Cardiac muscle cell (in vitro differentiated cells and primary cell): ENCODE measurements around the gene FOCAD. TPM values are rescaled to one million over a fixed set of nuclear protein-coding genes. Genes with fewer than 3 reads are reported as not detected.

ENCODE experiments used
- DNase-seq, 2 donors: peaks; one replicate each; pipeline versions ENCODE4 v3.0.0 to v3.0.0-alpha.2; 2010 to 2017; ENCODE audit warnings: low read depth in 1 of 2, low spot score in 1 of 2
- H3K27ac ChIP-seq: fragments of 200-600 bp; sonication (generic); 2 replicates; pipeline ENCODE4 v1.5.1; 2016
- H3K27me3 ChIP-seq: fragments of 200-600 bp; sonication (generic); 2 replicates; pipeline ENCODE4 v1.6.0; 2016; ENCODE audit warnings: control low read depth
- H3K36me3 ChIP-seq: fragments of 200-600 bp; sonication (generic); 2 replicates; pipeline ENCODE4 v1.5.1; 2016; ENCODE audit warnings: control low read depth
- H3K4me1 ChIP-seq: fragments of 200-600 bp; sonication (generic); 2 replicates; pipeline ENCODE4 v1.8.1; 2017; ENCODE audit warnings: low read depth, mild to moderate bottlenecking, mixed run types
- H3K4me3 ChIP-seq: fragments of 200-600 bp; sonication (generic); 2 replicates; pipeline ENCODE4 v1.5.1; 2016; ENCODE audit warnings: mild to moderate bottlenecking
- H3K9me3 ChIP-seq: fragments of 200-600 bp; sonication (generic); 2 replicates; pipeline ENCODE4 v1.5.1; 2017; ENCODE audit warnings: low read depth, mild to moderate bottlenecking, control low read depth
- polyA plus RNA-seq: library from polyadenylated mRNA; unstranded; fragments of >200 nt; fragmentation: Nextera tagmentation; extraction: Ambion mirVana; gene quantifications from 2 replicates; pipeline ENCODE4 v1.2.1, GENCODE V29; 2016
- total RNA-seq: library from RNA; depleted of rRNA; stranded (reverse); fragments of >200 nt; gene quantifications from 2 replicates; pipeline ENCODE4 v1.2.3, GENCODE V29; 2016
- TF ChIP-seq, protein P1 (sequence below): IDR thresholded peaks from 2 replicates; pipeline ENCODE4 v1.5.1; 2012; ENCODE audit warnings: low read depth, mild to moderate bottlenecking, low read length

The FOCAD gene
- total and polyA plus RNA-seq, 2 experiments from 2014 or later = 32.9 to 57.0 TPM

DNA sequence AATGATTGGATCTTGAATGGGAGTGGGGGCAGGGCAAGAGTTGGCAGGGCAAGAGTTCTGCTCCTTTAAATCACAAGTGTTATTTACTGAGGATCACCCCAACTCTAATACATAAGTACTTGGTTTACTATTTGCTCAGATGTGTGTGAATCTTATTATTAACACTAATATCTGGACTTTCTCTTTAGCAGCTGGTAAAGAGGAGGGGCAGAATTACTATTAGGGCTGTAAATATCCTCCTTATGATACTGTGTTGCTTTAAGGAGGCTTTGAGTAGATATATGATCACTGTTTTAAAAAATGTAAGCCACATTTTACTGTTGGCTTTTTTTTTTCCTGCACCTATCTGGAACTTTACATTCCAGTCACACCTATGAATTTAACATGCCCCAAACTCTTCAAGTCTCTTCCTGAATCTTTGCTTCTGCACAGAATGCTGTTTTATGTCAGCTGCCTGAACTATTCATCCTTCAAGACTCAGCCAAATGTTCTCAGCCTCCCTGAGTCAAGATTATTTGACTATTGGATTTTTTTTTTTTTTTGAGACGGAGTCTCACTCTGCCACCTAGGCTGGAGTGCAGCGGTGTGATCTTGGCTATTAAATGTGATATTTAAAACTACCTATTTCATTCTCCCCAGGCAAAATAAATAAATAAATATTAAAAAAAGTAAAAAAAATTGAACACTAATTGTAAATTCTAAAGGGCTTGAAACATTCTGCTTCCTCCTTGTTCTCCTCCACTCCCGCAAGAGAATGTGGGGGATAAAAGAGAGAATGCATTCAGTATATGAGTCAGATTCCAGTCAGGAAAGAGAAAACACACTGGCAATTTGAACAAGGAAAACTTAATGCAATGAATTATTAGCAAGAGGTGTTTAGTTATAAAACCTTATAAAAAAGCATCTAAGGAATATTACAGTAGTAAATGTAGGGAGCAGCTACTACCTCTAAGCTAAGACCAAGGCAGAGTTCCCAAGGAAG is 99.3 kb downstream of the FOCAD start:
- Histone ChIP-seq H3K9me3 (no peaks in the 10 kb centered on the region), H3K27me3 (no peaks in the 10 kb centered on the region), H3K27ac (no peak overlapping the region), H3K36me3 (no peaks in the 10 kb centered on the region), H3K4me3 (no peak overlapping the region), H3K4me1 (peaks cover 9% of the 10 kb centered on the region)
- no peak for DNase-seq
- TF ChIP-seq, protein P1, sequence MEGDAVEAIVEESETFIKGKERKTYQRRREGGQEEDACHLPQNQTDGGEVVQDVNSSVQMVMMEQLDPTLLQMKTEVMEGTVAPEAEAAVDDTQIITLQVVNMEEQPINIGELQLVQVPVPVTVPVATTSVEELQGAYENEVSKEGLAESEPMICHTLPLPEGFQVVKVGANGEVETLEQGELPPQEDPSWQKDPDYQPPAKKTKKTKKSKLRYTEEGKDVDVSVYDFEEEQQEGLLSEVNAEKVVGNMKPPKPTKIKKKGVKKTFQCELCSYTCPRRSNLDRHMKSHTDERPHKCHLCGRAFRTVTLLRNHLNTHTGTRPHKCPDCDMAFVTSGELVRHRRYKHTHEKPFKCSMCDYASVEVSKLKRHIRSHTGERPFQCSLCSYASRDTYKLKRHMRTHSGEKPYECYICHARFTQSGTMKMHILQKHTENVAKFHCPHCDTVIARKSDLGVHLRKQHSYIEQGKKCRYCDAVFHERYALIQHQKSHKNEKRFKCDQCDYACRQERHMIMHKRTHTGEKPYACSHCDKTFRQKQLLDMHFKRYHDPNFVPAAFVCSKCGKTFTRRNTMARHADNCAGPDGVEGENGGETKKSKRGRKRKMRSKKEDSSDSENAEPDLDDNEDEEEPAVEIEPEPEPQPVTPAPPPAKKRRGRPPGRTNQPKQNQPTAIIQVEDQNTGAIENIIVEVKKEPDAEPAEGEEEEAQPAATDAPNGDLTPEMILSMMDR = no peak

- Histone ChIP-seq H3K27ac (no peak overlapping the region), H3K27me3 (no peaks in the 10 kb centered on the region), H3K4me3 (no peak overlapping the region), H3K4me1 (peaks cover 13% of the 10 kb centered on the region), H3K36me3 (no peaks in the 10 kb centered on the region), H3K9me3 (no peaks in the 10 kb centered on the region)
- TF ChIP-seq, protein P1 = no peak
- no peak for DNase-seq
Measured at GRCh38 chr9:20784196-20784595, 100.1 kb downstream of the FOCAD start.

- no peaks in the 10 kb centered on the region for H3K9me3 ChIP-seq
- no peaks in the 10 kb centered on the region for H3K27me3 ChIP-seq
- no peak overlapping the region for H3K4me3 ChIP-seq
- H3K4me1 ChIP-seq = peaks cover 15% of the 10 kb centered on the region
- no peak for DNase-seq
- H3K27ac ChIP-seq = no peak overlapping the region
- TF ChIP-seq, protein P1 = no peak
- peaks cover 6% of the 10 kb centered on the region for H3K36me3 ChIP-seq
Measured at GRCh38 chr9:20786807-20787206, 102.7 kb downstream of the FOCAD start.

DNA sequence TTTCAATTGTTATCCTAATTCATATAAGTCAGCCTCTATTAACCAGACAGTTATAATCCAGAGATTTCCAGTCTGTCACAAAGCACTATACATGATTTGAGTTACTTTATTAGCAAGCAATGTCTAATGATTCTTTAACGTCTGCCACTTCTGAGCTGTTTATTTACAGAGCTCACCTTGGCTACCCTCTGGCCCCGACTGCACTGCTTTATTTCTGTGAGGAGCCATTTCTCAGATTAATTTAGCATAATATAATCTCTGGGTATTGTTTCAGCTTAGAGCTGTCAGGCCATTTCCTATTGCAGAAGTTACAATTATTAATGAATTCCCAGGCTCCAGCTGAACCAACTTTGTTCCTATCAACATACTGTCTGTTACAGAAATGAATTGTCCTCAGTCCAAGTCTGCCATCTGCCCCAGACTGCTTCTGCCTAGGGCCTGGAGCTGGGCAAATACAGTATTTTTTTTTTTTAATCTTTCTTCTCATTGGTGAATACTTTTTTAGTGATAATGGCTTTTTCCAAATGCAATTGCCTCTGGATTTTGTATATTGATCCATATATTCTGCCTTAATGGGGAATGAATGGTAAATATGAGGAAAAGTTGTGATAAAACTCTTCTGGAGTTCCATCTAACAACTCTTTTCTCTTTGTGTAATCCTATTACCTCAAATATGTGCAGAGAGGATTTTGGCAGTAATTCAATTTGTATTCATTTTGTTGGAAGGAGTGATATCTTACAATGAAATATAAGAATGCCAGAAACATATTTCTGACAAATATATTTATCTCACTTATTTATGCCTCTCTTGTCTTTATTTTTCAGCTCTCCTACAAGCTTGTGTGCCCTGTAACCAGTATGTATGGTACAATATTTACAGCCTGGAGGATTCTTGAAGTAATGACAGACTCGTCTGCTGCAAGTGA is 104.7 kb downstream of the FOCAD start:
- H3K4me3 ChIP-seq = no peak overlapping the region
- TF ChIP-seq, protein P1 = no peak
- H3K9me3 ChIP-seq = no peaks in the 10 kb centered on the region
- no peaks in the 10 kb centered on the region for H3K27me3 ChIP-seq
- peaks cover 15% of the 10 kb centered on the region for H3K4me1 ChIP-seq
- peak in 1 of 2 donors; percentile 58 for DNase-seq
- H3K36me3 ChIP-seq = peaks cover 6% of the 10 kb centered on the region
- H3K27ac ChIP-seq = no peak overlapping the region

DNA sequence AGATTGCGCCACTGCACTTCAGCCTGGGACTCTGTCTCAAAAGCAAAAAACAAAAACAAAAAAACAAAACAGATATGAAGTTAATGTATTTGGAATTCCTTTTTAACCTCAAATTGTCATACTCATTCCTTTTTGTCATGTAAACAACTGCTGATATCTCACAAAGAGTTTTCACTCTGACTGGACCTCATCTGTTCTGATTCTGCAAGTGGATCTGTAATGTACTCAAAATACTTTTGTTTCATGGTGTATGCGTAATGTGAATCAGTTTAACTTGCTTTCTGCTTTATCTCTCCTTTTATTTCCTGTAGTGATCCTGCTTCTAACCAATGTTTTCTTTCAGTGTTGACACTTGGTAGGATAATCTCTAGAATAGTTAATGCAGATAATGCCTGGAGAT is 106.7 kb downstream of the FOCAD start:
- Histone ChIP-seq H3K9me3 (no peaks in the 10 kb centered on the region), H3K27ac (no peak overlapping the region), H3K4me1 (peaks cover 15% of the 10 kb centered on the region), H3K4me3 (no peak overlapping the region), H3K36me3 (peaks cover 6% of the 10 kb centered on the region), H3K27me3 (no peaks in the 10 kb centered on the region)
- TF ChIP-seq, protein P1 = no peak
- DNase-seq = no peak
